GM18861 (cell line): Measurements from ENCODE around the gene PLB1.
"Not testable (repeated sequence)": the region's sequence is repeated elsewhere in the genome, so short reads cannot be mapped to it uniquely, and the experiment has no call there.

Experiments
- ATAC-seq: cut with Tn5 transposase; IDR thresholded peaks from one replicate; pipeline ENCODE4 v1.9.1; 2021; ENCODE audit not compliant: unreplicated experiment

PLB1 gene

GRCh38 chr2:28533044-28533680 is 37.3 kb downstream of the PLB1 start:
- ATAC-seq = no peak

- no peak for ATAC-seq
Measured at GRCh38 chr2:28534817-28535216, 39.0 kb downstream of the PLB1 start.

GRCh38 chr2:28538134-28538533 is 42.3 kb downstream of the PLB1 start:
- ATAC-seq = no peak

- ATAC-seq = no peak
Measured at GRCh38 chr2:28538652-28539051, 42.8 kb downstream of the PLB1 start.

- ATAC-seq = no peak
Measured at GRCh38 chr2:28539118-28539541, 43.3 kb downstream of the PLB1 start.

GRCh38 chr2:28543316-28544035 is 47.6 kb downstream of the PLB1 start:
- ATAC-seq = no peak

GRCh38 chr2:28544036-28544346 is 48.1 kb downstream of the PLB1 start:
- ATAC-seq = no peak

- no peak for ATAC-seq
Measured at GRCh38 chr2:28544405-28544921, 48.6 kb downstream of the PLB1 start.

- no peak for ATAC-seq
Measured at GRCh38 chr2:28544922-28545589, 49.2 kb downstream of the PLB1 start.

GRCh38 chr2:28545590-28546200 is 49.8 kb downstream of the PLB1 start:
- ATAC-seq = no peak

- no peak for ATAC-seq
Measured at GRCh38 chr2:28546242-28546641, 50.4 kb downstream of the PLB1 start.

- ATAC-seq = no peak
Measured at GRCh38 chr2:28547223-28547860, 51.5 kb downstream of the PLB1 start.

- ATAC-seq = no peak
Measured at GRCh38 chr2:28547906-28548600, 52.2 kb downstream of the PLB1 start.

- not testable (repeated sequence) for ATAC-seq
Measured at GRCh38 chr2:28550345-28550744, 54.5 kb downstream of the PLB1 start.

- ATAC-seq = no peak
Measured at GRCh38 chr2:28552045-28552823, 56.4 kb downstream of the PLB1 start.

- ATAC-seq = no peak
Measured at GRCh38 chr2:28556303-28556702, 60.4 kb downstream of the PLB1 start.

- ATAC-seq = no peak
Measured at GRCh38 chr2:28557389-28558131, 61.7 kb downstream of the PLB1 start.

- no peak for ATAC-seq
Measured at GRCh38 chr2:28558158-28558820, 62.4 kb downstream of the PLB1 start.

- ATAC-seq = no peak
Measured at GRCh38 chr2:28558918-28559317, 63.1 kb downstream of the PLB1 start.
